H9 (cell line): ENCODE data around the gene CCDC122. TPM values are rescaled to one million over a fixed set of nuclear protein-coding genes. Genes with fewer than 3 reads are reported as not detected.

Source experiments
- DNase-seq: peaks from one replicate; pipeline ENCODE4 v3.0.0-alpha.2; 2017
- H2AFZ ChIP-seq: one replicate; pipeline ENCODE4 v1.6.1; 2013; ENCODE audit warnings: mild to moderate bottlenecking, low read length, control low read depth, moderate library complexity
- H2AK5ac ChIP-seq: 2 replicates; pipeline ENCODE4 v1.6.1; 2013; ENCODE audit warnings: low read length, control low read depth, mixed read lengths; ENCODE audit not compliant: insufficient read length
- H2BK120ac ChIP-seq: one replicate; pipeline ENCODE4 v1.6.1; 2013; ENCODE audit warnings: low read depth, mild to moderate bottlenecking, low read length, control low read depth, inconsistent platforms; ENCODE audit not compliant: poor library complexity, severe bottlenecking
- H2BK12ac ChIP-seq: 2 replicates; pipeline ENCODE4 v1.6.1; 2013; ENCODE audit warnings: low read length, control low read depth, mixed read lengths, low read depth; ENCODE audit not compliant: insufficient read length
- H2BK15ac ChIP-seq: 2 replicates; pipeline ENCODE4 v1.6.1; 2013; ENCODE audit warnings: low read depth, low read length, control low read depth
- H2BK20ac ChIP-seq: one replicate; pipeline ENCODE4 v1.6.1; 2013; ENCODE audit warnings: low read depth, mild to moderate bottlenecking, low read length, control low read depth, inconsistent platforms; ENCODE audit not compliant: poor library complexity, severe bottlenecking
- H2BK5ac ChIP-seq: 2 replicates; pipeline ENCODE4 v1.6.1; 2013; ENCODE audit warnings: low read length, control low read depth, mixed read lengths; ENCODE audit not compliant: insufficient read length
- H3K14ac ChIP-seq: 2 replicates; pipeline ENCODE4 v1.6.1; 2013; ENCODE audit warnings: low read length, control low read depth; ENCODE audit not compliant: insufficient read depth
- H3K18ac ChIP-seq: 2 replicates; pipeline ENCODE4 v1.6.1; 2013; ENCODE audit warnings: low read depth, mild to moderate bottlenecking, mixed read lengths, low read length, control low read depth; ENCODE audit not compliant: insufficient read length
- H3K23ac ChIP-seq: 2 replicates; pipeline ENCODE4 v1.6.1; 2013; ENCODE audit warnings: low read length, control low read depth, mixed read lengths, low read depth; ENCODE audit not compliant: insufficient read length
- H3K23me2 ChIP-seq: 2 replicates; pipeline ENCODE4 v1.6.1; 2013; ENCODE audit warnings: low read depth, mild to moderate bottlenecking, mixed read lengths, low read length, control low read depth; ENCODE audit not compliant: insufficient read length, poor library complexity, severe bottlenecking
- H3K27ac ChIP-seq: 2 replicates; pipeline ENCODE4 v1.5.1; 2013; ENCODE audit warnings: low read length, control low read depth, mixed read lengths, low read depth; ENCODE audit not compliant: insufficient read length
- H3K27me3 ChIP-seq: 2 replicates; pipeline ENCODE4 v1.6.1; 2013; ENCODE audit warnings: low read length, control low read depth, inconsistent platforms; ENCODE audit not compliant: insufficient read depth
- H3K4ac ChIP-seq: 2 replicates; pipeline ENCODE4 v1.6.1; 2013; ENCODE audit warnings: low read depth, mild to moderate bottlenecking, control low read depth, inconsistent platforms, low read length, moderate library complexity
- H3K4me1 ChIP-seq: 2 replicates; pipeline ENCODE4 v1.6.1; 2013; ENCODE audit warnings: low read length, control low read depth, inconsistent platforms; ENCODE audit not compliant: insufficient read depth
- H3K4me2 ChIP-seq: 2 replicates; pipeline ENCODE4 v1.6.1; 2013; ENCODE audit warnings: low read length, control low read depth, mixed read lengths; ENCODE audit not compliant: insufficient read length, insufficient read depth
- H3K56ac ChIP-seq: 2 replicates; pipeline ENCODE4 v1.6.1; 2013; ENCODE audit warnings: low read depth, mild to moderate bottlenecking, mixed read lengths, low read length, control low read depth; ENCODE audit not compliant: insufficient read length
- H3K79me1 ChIP-seq: 2 replicates; pipeline ENCODE4 v1.6.1; 2013; ENCODE audit warnings: low read depth, mild to moderate bottlenecking, moderate library complexity, low read length, control low read depth, inconsistent platforms; ENCODE audit not compliant: insufficient read depth, poor library complexity, severe bottlenecking
- H3K79me2 ChIP-seq: 2 replicates; pipeline ENCODE4 v1.6.1; 2013; ENCODE audit warnings: low read length, control low read depth, inconsistent platforms; ENCODE audit not compliant: insufficient read depth
- H3K9ac ChIP-seq: 2 replicates; pipeline ENCODE4 v1.6.1; 2013; ENCODE audit warnings: low read length, control low read depth, mixed read lengths; ENCODE audit not compliant: insufficient read length; ENCODE audit errors: extremely low read depth
- H3K9me3 ChIP-seq: one replicate; pipeline ENCODE4 v1.6.1; 2013; ENCODE audit warnings: low read depth, low read length, inconsistent platforms; ENCODE audit not compliant: control insufficient read depth
- H3T11ph ChIP-seq: one replicate; pipeline ENCODE4 v1.6.1; 2013; ENCODE audit warnings: mild to moderate bottlenecking, low read length, control low read depth, inconsistent platforms
- H4K20me1 ChIP-seq: one replicate; pipeline ENCODE4 v1.6.1; 2013; ENCODE audit not compliant: control insufficient read depth, insufficient read length, insufficient read depth
- H4K5ac ChIP-seq: 2 replicates; pipeline ENCODE4 v1.6.1; 2013; ENCODE audit warnings: low read depth, mild to moderate bottlenecking, mixed read lengths, low read length, control low read depth; ENCODE audit not compliant: insufficient read length
- H4K8ac ChIP-seq: replicated peaks from 2 replicates; pipeline ENCODE4 v1.6.1; 2013; ENCODE audit warnings: low read length, control low read depth, mixed read lengths, low read depth; ENCODE audit not compliant: insufficient read length
- H4K91ac ChIP-seq: 2 replicates; pipeline ENCODE4 v1.6.1; 2013; ENCODE audit warnings: low read depth, mild to moderate bottlenecking, moderate library complexity, mixed read lengths, low read length, control low read depth; ENCODE audit not compliant: insufficient read length
- H3K27ac Mint-ChIP-seq, 3 experiments: 2 replicates in 2 of 3; 3 replicates in 1 of 3; pipeline ENCODE4 v1.8.0; 2020 to 2021; ENCODE audit warnings: mixed read lengths in 3 of 3, mild to moderate bottlenecking in 1 of 3, moderate library complexity in 1 of 3
- H3K27me3 Mint-ChIP-seq: 2 replicates; pipeline ENCODE4 v1.8.0; 2021; ENCODE audit warnings: low read depth, mild to moderate bottlenecking, moderate library complexity, mixed read lengths
- H3K36me3 Mint-ChIP-seq, 3 experiments: 2 replicates in 2 of 3; 3 replicates in 1 of 3; pipeline ENCODE4 v1.8.0; 2020 to 2021; ENCODE audit warnings: low read depth in 3 of 3, mixed read lengths in 3 of 3; ENCODE audit not compliant: insufficient read depth in 1 of 3
- H3K4me1 Mint-ChIP-seq, 2 experiments: 2 replicates each; pipeline ENCODE4 v1.8.0; 2020; ENCODE audit warnings: mixed read lengths in 2 of 2
- H3K4me3 Mint-ChIP-seq, 2 experiments: 2 replicates in 1 of 2; 3 replicates in 1 of 2; pipeline ENCODE4 v1.8.0; 2020 to 2021; ENCODE audit warnings: mild to moderate bottlenecking in 2 of 2, mixed read lengths in 2 of 2, moderate library complexity in 1 of 2
- H3K9me3 Mint-ChIP-seq, 2 experiments: 2 replicates in 1 of 2; 3 replicates in 1 of 2; pipeline ENCODE4 v1.8.0; 2020; ENCODE audit warnings: mild to moderate bottlenecking in 2 of 2, mixed read lengths in 2 of 2, moderate library complexity in 1 of 2
- CTCF ChIP-seq: fragments of 200-600 bp; sonication (generic); conservative IDR thresholded peaks from 3 replicates; pipeline ENCODE4 v1.8.0; 2021; ENCODE audit warnings: antibody characterized with exemption, mild to moderate bottlenecking
- total RNA-seq: library from RNA; stranded (reverse); gene quantifications from 2 replicates; pipeline ENCODE4 v1.2.1, GENCODE V29; 2021

CCDC122 gene
- total RNA-seq, 1 experiment from 2014 or later, result 5.6 TPM

GRCh38 chr13:43910856-43911255 is 31.3 kb upstream of the CCDC122 start:
- Histone ChIP-seq H4K8ac (no peak overlapping the region), H3K18ac (no peak overlapping the region), H3K79me2 (no peaks in the 10 kb centered on the region), H3K14ac (no peak overlapping the region), H4K91ac (no peak overlapping the region), H3K79me1 (no peaks in the 10 kb centered on the region), H3K4ac (no peak overlapping the region), H4K5ac (no peak overlapping the region), H3K23me2 (no peaks in the 10 kb centered on the region), H3T11ph (no peak overlapping the region), H3K9me3 (no peaks in the 10 kb centered on the region), H2BK15ac (no peak overlapping the region), H3K23ac (no peak overlapping the region), H3K27ac (no peak overlapping the region), H2AFZ (no peak overlapping the region), H3K4me2 (no peak overlapping the region), H2BK20ac (no peak overlapping the region), H2BK5ac (no peak overlapping the region), H4K20me1 (no peaks in the 10 kb centered on the region), H3K4me1 (no peaks in the 10 kb centered on the region), H2AK5ac (no peak overlapping the region), H2BK12ac (no peak overlapping the region), H3K27me3 (no peaks in the 10 kb centered on the region; the same call in 1 of the 2 replicates), H3K56ac (no peak overlapping the region), H3K9ac (no peak overlapping the region), H2BK120ac (no peak overlapping the region)
- H3K36me3 Mint-ChIP-seq, result no peaks in the 10 kb centered on the region
- no peak for TF ChIP-seq CTCF
- no peaks in the 10 kb centered on the region; the same call in 1 of the 2 replicates for H3K27me3 Mint-ChIP-seq
- peaks cover 0 to 3% of the 10 kb centered on the region in 2 experiments; a peak in 2 of 4 replicates for H3K4me1 Mint-ChIP-seq
- no peak for DNase-seq
- H3K4me3 Mint-ChIP-seq, result no peak overlapping the region
- H3K9me3 Mint-ChIP-seq, result no peaks in the 10 kb centered on the region
- no peak overlapping the region for H3K27ac Mint-ChIP-seq
